ENCODE results near the gene PPM1K. TPM values are rescaled to one million over a fixed set of nuclear protein-coding genes. Genes with fewer than 3 reads are reported as not detected.

Gene PPM1K
- total and polyA plus RNA-seq, 9 of the 15 experiments (the other 6 are each of a cell fraction or from before 2014, with no cell fraction given): 8.2 to 18.0 (median 10.5) TPM

DNA sequence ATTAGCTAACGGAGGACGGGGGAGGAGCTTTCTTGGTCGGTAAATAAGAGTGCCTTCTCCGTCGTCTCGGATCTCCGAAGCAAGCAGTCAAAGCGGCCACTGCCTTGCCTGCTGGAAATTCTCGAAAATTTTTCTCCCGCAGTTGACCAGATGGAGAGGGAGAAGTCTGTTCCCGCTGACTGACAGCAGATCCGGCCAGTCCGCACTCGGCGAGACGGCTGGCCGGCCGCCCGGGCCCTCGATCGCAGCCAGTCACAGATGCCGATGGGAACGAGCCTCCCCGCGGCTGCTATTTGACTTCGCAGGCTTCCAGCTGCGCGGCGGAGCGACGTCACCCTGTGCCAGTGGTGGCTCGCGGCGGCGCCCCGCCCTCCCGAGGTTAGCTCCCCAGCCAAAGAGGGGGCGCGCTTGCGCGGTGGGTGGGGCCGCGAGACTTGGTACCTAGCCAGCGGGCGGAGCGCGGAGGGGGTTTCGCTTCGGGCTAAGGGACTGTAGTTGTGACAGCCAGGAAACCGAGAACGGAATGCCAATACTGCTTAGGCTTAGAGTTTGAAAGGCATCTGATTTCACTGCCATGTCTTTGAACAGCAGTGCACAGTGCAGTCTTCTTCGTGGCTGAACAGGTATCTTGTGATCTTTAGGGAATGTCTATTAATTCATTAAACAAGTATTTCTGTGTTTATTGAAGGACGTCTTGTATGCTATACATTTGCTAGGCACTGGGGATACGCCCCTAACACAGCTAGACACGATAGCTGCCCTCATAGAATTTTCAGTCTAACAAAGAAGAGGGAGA, at the start of gene PPM1K (continued):
- TF ChIP-seq NRF1 (conservative IDR thresholded peaks at IDR 0.05 in 1 of 2, IDR thresholded peaks at IDR 0.05 in 1 of 2) (peak; percentile 96), GTF2F1 (IDR thresholded peaks at IDR 0.05; ENCODE audit: low read depth, low read length) (no peak), MEF2A (IDR thresholded peaks at IDR 0.05; ENCODE audit: control insufficient read depth, low read depth, low read length) (no peak), ZBED1 (IDR thresholded peaks at IDR 0.05) (no peak), BRF1 (IDR thresholded peaks at IDR 0.05; ENCODE audit: borderline replicate concordance, extremely low read depth, insufficient read length) (no peak), NELFE (IDR thresholded peaks at IDR 0.05; ENCODE audit: insufficient read depth, insufficient read length) (no peak), POLR2AphosphoS5 (IDR thresholded peaks at IDR 0.05; ENCODE audit: control insufficient read depth, insufficient read depth, low read depth, low read length) (no peak), NFIC (IDR thresholded peaks at IDR 0.05) (peak; percentile 96), HDAC1 (IDR thresholded peaks at IDR 0.05) (0 out of 4 replicates have a peak, but pooled peaks of 1 of the 2 experiments have one; percentile 15), NFATC3 (IDR thresholded peaks at IDR 0.05) (no peak), NKRF (IDR thresholded peaks at IDR 0.05; ENCODE audit: borderline replicate concordance) (no peak), CC2D1A (IDR thresholded peaks at IDR 0.05) (no peak), CBX1 (IDR thresholded peaks at IDR 0.05; ENCODE audit: low read depth) (no peak)
- TF ChIP-seq, protein P1, sequence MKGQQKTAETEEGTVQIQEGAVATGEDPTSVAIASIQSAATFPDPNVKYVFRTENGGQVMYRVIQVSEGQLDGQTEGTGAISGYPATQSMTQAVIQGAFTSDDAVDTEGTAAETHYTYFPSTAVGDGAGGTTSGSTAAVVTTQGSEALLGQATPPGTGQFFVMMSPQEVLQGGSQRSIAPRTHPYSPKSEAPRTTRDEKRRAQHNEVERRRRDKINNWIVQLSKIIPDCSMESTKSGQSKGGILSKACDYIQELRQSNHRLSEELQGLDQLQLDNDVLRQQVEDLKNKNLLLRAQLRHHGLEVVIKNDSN (CRISPR knock-in tag; IDR thresholded peaks at IDR 0.05): no peak
- TF ChIP-seq, protein P2, sequence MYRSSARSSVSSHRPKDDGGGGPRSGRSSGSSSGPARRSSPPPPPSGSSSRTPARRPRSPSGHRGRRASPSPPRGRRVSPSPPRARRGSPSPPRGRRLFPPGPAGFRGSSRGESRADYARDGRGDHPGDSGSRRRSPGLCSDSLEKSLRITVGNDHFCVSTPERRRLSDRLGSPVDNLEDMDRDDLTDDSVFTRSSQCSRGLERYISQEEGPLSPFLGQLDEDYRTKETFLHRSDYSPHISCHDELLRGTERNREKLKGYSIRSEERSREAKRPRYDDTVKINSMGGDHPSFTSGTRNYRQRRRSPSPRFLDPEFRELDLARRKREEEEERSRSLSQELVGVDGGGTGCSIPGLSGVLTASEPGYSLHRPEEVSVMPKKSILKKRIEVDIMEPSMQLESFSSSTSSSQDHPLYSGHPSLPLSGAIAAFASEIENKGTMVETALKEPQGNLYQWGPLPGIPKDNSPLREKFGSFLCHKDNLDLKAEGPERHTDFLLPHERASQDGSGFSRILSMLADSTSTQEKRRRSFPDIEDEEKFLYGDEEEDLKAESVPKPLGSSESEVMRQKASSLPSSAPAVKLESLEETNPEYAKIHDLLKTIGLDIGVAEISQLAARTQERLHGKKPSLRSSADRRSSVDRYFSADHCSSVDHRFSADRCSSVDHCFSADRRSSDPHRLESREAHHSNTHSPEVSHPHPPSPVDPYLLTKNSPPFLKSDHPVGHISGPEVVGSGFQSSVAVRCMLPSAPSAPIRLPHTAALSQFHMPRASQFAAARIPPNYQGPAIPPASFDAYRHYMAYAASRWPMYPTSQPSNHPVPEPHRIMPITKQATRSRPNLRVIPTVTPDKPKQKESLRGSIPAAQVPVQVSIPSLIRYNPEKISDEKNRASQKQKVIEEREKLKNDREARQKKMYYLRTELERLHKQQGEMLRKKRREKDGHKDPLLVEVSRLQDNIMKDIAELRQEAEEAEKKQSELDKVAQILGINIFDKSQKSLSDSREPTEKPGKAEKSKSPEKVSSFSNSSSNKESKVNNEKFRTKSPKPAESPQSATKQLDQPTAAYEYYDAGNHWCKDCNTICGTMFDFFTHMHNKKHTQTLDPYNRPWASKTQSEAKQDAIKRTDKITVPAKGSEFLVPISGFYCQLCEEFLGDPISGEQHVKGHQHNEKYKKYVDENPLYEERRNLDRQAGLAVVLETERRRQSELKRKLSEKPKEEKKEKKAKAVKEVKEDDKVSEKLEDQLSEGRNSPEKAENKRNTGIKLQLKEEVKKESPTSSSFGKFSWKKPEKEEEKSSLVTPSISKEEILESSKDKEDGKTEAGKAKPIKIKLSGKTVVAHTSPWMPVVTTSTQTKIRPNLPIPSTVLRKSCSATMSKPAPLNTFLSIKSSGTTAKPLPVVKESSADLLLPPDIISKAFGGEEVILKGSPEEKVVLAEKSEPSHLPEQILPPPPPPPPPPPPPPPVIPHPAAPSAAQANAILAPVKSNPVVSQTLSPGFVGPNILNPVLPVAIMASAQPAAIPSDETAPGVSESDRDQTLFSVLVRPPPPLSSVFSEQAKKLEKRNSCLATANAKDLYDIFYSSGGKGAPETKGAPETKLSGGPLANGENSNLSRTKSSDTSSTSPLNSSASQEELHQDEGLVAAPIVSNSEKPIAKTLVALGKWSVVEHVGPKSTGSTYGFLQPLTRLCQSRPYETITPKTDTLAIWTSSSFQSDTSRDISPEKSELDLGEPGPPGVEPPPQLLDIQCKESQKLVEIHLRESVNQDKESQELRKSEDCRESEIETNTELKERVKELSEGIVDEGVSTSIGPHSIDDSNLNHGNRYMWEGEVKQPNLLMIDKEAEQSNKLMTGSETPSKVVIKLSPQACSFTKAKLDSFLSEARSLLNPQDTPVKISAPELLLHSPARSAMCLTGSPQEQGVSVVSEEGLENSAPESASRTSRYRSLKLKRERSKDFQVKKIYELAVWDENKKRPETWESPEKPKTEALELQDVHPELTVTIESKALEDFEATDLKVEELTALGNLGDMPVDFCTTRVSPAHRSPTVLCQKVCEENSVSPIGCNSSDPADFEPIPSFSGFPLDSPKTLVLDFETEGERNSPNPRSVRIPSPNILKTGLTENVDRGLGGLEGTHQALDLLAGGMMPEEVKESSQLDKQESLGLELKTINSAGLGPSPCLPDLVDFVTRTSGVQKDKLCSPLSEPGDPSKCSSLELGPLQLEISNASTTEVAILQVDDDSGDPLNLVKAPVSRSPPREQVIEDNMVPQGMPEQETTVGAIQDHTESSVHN (IDR thresholded peaks at IDR 0.05; ENCODE audit: borderline replicate concordance in 1 of 2, low read depth in 1 of 2): peak in 1 of 2 experiments; percentile 61; a peak in 2 of 4 replicates
- TF ChIP-seq, protein P3, sequence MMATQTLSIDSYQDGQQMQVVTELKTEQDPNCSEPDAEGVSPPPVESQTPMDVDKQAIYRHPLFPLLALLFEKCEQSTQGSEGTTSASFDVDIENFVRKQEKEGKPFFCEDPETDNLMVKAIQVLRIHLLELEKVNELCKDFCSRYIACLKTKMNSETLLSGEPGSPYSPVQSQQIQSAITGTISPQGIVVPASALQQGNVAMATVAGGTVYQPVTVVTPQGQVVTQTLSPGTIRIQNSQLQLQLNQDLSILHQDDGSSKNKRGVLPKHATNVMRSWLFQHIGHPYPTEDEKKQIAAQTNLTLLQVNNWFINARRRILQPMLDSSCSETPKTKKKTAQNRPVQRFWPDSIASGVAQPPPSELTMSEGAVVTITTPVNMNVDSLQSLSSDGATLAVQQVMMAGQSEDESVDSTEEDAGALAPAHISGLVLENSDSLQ (IDR thresholded peaks at IDR 0.05): peak; percentile 99
